IPS-NIHi7 (cell line): ENCODE results near the gene TECTA.
"Not testable (repeated sequence)": the region's sequence is repeated elsewhere in the genome, so short reads cannot be mapped to it uniquely, and the experiment has no call there.

Experiments
- DNase-seq: peaks from one replicate; pipeline ENCODE4 v3.0.0; 2012; ENCODE audit warnings: mixed read lengths; ENCODE audit errors: extremely low spot score

TECTA gene

DNA sequence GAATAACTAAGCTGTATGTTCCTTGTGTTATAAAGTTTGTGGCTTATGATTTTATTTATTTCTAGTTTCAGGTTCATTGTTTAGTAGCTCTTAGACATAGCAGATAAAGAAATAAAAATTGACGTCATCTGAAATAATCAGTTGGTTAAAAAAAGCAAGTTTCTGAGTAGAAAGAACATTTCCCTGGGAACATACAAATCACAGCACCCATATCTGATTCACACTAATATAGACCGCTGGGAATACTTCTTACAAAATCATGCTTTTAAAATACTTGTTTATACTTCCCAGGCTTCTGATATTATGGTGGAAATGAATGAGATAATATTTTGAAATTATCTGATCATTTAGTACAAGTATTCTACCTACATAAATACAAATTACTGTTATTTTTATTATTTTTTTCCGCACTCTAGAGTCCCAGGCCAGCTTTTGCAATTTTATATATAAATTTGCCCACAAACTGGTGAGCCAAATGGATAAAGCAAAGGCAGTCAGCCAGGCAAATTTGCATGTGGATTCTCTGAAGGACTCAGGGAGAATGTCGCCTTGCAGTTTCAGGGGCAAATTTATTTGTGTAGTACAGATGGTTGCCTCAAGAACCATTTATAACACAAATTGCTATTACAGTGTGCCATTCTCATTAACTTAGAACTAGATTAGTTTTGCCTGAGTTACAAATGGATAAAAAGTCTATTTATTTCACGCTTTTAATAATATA lies 128.6 kb downstream of the TECTA start:
- no peak for DNase-seq

GRCh38 chr11:121231576-121232278 lies 130.7 kb downstream of the TECTA start:
- no peak for DNase-seq

DNA sequence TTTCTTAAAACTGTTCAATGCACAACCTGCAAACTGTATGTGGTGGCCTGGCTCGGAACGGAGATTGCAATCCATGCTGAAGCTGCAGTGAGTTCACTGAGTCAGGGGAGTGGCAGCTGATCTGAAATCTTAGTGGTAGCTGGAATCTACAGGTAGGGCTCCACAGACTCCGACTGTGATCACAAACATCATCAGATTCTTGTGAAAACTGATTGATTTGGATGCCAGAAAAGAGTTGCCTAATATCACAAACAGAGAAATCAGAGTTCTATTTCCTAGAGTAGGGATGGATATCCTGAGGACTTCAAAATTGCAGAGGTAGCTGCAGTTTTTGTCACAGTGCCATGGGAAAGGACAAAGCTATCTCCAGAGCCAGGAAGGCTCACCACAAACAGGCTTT lies 134.0 kb downstream of the TECTA start:
- no peak for DNase-seq

GRCh38 chr11:121236115-121237001 lies 135.3 kb downstream of the TECTA start:
- DNase-seq = no peak

GRCh38 chr11:121237247-121237646 lies 136.2 kb downstream of the TECTA start:
- not testable (repeated sequence) for DNase-seq

GRCh38 chr11:121237686-121238658 lies 136.9 kb downstream of the TECTA start:
- no peak for DNase-seq

- DNase-seq = no peak
Measured at GRCh38 chr11:121238956-121239355, 137.9 kb downstream of the TECTA start.

DNA sequence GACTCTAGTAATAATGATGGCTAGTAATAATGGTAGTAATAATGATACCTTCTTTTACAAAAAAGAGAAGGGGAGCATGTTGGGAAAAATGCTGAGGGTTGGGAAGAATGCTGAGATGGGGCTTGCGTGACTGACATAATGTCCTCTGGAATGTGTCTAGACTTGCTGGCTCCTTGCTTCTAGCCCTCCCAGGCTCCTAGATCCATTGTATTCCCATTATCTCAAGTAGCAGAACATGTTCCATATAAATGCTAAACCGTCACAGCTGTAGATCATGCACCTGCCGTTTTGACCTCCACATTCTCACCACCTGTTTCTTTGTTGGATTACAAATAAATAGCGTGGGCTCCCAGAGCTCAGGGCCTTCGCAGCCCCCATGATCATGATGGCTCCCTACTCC lies 139.0 kb downstream of the TECTA start:
- not testable (repeated sequence) for DNase-seq

DNA sequence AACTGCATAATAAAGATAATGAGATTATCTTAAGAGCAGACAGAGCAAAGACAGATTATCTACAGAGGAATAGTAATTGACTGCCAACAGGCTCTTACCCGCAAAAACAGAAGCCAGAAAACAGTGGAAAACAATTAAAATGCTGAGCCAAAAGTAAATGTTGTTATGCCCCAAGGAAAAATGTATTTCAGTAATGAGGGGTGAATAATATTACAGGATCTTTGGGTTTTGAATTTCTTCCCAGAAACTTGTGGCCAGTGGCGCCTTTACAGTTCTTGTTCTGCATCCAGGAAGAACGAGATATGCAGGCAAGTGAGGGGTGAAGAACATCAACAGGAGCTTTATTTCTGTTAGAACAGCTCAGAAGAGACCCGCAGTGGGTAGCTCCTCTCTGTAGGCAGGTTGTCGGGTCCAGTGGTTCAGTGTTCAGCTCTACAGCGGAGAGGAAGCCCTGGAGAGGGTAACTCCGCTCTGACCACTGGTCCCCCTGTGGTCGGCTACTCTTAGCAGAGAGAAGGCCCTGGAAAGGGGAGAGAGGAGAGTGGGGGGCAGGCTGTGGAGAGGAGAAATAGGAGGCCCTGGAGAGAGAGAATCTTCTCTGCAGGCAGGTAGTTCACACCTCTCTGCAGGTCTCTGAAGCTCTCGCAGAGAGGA lies 139.7 kb downstream of the TECTA start:
- DNase-seq = no peak
